ENCODE results near the gene ADIPOR2.

ADIPOR2 gene

GRCh38 chr12:1690578-1691122, at the start of gene ADIPOR2:
Gene ADIPOR2 (plus strand): TSS chr12:1691070. CDS start chr12:1754344, 63,274 bp downstream.
- peak; percentile 81 for DNase-seq

- no peak for DNase-seq
Measured at GRCh38 chr12:1642513-1642912, 48.4 kb upstream of the ADIPOR2 start.

- no peak for DNase-seq
Measured at GRCh38 chr12:1643043-1643442, 47.8 kb upstream of the ADIPOR2 start.

- no peak for DNase-seq
Measured at GRCh38 chr12:1643905-1644533, 46.9 kb upstream of the ADIPOR2 start.

GRCh38 chr12:1644534-1645438, 46.1 kb upstream of the ADIPOR2 start:
- DNase-seq: no peak

GRCh38 chr12:1645819-1646218, 45.1 kb upstream of the ADIPOR2 start:
- no peak for DNase-seq

GRCh38 chr12:1646569-1647284, 44.1 kb upstream of the ADIPOR2 start:
- no peak for DNase-seq

GRCh38 chr12:1647285-1647669, 43.6 kb upstream of the ADIPOR2 start:
- DNase-seq: no peak

GRCh38 chr12:1650260-1650977, 40.5 kb upstream of the ADIPOR2 start:
- no peak for DNase-seq

- no peak for DNase-seq
Measured at GRCh38 chr12:1650978-1651361, 39.9 kb upstream of the ADIPOR2 start.

GRCh38 chr12:1651946-1652345, 38.9 kb upstream of the ADIPOR2 start:
- no peak for DNase-seq

- no peak for DNase-seq
Measured at GRCh38 chr12:1655225-1655788, 35.6 kb upstream of the ADIPOR2 start.

GRCh38 chr12:1656902-1657301, 34.0 kb upstream of the ADIPOR2 start:
- no peak for DNase-seq

- DNase-seq: no peak
Measured at GRCh38 chr12:1657688-1658087, 33.2 kb upstream of the ADIPOR2 start.

GRCh38 chr12:1660304-1661187, 30.3 kb upstream of the ADIPOR2 start:
- DNase-seq: no peak

- DNase-seq: peak; percentile 70
Measured at GRCh38 chr12:1661553-1662335, 29.1 kb upstream of the ADIPOR2 start.

GRCh38 chr12:1662761-1663439, 28.0 kb upstream of the ADIPOR2 start:
- no peak for DNase-seq

GRCh38 chr12:1663440-1664132, 27.3 kb upstream of the ADIPOR2 start:
- no peak for DNase-seq

GRCh38 chr12:1665366-1665765, 25.5 kb upstream of the ADIPOR2 start:
- no peak for DNase-seq

Data from kidney glomerular epithelial cell (primary cell).